ENCODE measurements around the gene SORBS2. TPM values are rescaled to one million over a fixed set of nuclear protein-coding genes. Genes with fewer than 3 reads are reported as not detected.

Gene SORBS2
- total RNA-seq, 1 donor from 2014 or later: 43.2 TPM

- H3K27me3 Mint-ChIP-seq: peaks cover 6% of the 10 kb centered on the region
- H3K4me1 Mint-ChIP-seq (ENCODE audit: unreplicated experiment): peaks cover 13% of the 10 kb centered on the region
- DNase-seq (ENCODE audit: extremely low spot score, unreplicated experiment): no peak
- no peak overlapping the region for H3K4me3 Mint-ChIP-seq
- no peak overlapping the region for H3K27ac Mint-ChIP-seq
- peaks cover 5% of the 10 kb centered on the region for H3K36me3 Mint-ChIP-seq
- TF ChIP-seq, protein P1, sequence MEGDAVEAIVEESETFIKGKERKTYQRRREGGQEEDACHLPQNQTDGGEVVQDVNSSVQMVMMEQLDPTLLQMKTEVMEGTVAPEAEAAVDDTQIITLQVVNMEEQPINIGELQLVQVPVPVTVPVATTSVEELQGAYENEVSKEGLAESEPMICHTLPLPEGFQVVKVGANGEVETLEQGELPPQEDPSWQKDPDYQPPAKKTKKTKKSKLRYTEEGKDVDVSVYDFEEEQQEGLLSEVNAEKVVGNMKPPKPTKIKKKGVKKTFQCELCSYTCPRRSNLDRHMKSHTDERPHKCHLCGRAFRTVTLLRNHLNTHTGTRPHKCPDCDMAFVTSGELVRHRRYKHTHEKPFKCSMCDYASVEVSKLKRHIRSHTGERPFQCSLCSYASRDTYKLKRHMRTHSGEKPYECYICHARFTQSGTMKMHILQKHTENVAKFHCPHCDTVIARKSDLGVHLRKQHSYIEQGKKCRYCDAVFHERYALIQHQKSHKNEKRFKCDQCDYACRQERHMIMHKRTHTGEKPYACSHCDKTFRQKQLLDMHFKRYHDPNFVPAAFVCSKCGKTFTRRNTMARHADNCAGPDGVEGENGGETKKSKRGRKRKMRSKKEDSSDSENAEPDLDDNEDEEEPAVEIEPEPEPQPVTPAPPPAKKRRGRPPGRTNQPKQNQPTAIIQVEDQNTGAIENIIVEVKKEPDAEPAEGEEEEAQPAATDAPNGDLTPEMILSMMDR (conservative IDR thresholded peaks at IDR 0.05): no peak
- no peaks in the 10 kb centered on the region for H3K9me3 Mint-ChIP-seq
Observed at GRCh38 chr4:185800266-185800945, 11.6 kb downstream of the SORBS2 start.

DNA sequence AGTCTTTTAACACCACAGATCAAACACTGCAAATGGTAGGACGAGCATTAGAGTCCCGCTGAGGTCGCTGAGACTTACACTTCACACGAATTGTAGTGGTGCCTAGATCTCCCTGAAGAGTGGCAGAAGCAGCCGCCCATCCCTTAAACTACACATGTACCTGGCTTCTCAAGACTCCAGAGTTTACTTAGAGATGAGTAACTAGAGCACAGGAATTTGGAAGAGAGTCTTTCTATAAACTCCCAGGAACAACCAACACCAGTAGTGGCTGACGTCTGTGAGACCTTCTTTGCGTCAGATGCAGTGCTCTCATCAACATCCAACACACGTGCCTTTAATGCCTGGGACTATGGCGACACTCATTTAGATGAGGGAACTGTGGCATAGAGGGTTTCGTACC lies 12.6 kb downstream of the SORBS2 start:
- Mint-ChIP-seq H3K27me3 (peaks cover 6% of the 10 kb centered on the region), H3K9me3 (no peaks in the 10 kb centered on the region), H3K36me3 (peaks cover 5% of the 10 kb centered on the region), H3K4me3 (no peak overlapping the region), H3K4me1 (ENCODE audit: unreplicated experiment) (peaks cover 17% of the 10 kb centered on the region), H3K27ac (no peak overlapping the region)
- DNase-seq (ENCODE audit: extremely low spot score, unreplicated experiment): no peak
- TF ChIP-seq, protein P1 (conservative IDR thresholded peaks at IDR 0.05): no peak

GRCh38 chr4:185797596-185798338 lies 14.2 kb downstream of the SORBS2 start:
- Mint-ChIP-seq H3K4me1 (ENCODE audit: unreplicated experiment) (peaks cover 26% of the 10 kb centered on the region), H3K27me3 (peaks cover 6% of the 10 kb centered on the region), H3K36me3 (peaks cover 5% of the 10 kb centered on the region), H3K9me3 (no peaks in the 10 kb centered on the region), H3K27ac (no peak overlapping the region), H3K4me3 (no peak overlapping the region)
- no peak for DNase-seq (ENCODE audit: extremely low spot score, unreplicated experiment)
- TF ChIP-seq, protein P1 (conservative IDR thresholded peaks at IDR 0.05): no peak

DNA sequence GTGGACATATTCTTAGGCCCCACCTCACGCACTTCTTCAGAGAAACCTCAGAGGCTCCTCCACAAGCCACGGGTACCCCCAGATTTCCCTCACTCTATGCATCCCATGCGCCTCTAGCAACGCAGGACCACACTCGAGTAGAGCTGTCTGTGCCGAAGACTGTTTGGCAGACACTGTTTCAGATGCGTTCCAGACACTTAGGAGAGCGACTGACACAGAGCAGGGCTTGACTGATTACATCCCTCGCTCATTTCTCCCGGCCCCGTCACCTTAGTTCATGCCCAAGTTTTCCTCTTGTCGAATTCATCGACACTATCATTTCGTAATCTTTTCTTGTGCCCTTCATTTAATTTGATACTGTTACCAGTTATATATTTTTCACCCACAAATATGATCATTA lies 15.0 kb downstream of the SORBS2 start:
- Mint-ChIP-seq H3K36me3 (peaks cover 5% of the 10 kb centered on the region), H3K4me3 (no peak overlapping the region), H3K9me3 (no peaks in the 10 kb centered on the region), H3K27me3 (peaks cover 6% of the 10 kb centered on the region), H3K27ac (no peak overlapping the region), H3K4me1 (ENCODE audit: unreplicated experiment) (peaks cover 29% of the 10 kb centered on the region)
- DNase-seq (ENCODE audit: extremely low spot score, unreplicated experiment): no peak
- TF ChIP-seq, protein P1 (conservative IDR thresholded peaks at IDR 0.05): no peak

DNA sequence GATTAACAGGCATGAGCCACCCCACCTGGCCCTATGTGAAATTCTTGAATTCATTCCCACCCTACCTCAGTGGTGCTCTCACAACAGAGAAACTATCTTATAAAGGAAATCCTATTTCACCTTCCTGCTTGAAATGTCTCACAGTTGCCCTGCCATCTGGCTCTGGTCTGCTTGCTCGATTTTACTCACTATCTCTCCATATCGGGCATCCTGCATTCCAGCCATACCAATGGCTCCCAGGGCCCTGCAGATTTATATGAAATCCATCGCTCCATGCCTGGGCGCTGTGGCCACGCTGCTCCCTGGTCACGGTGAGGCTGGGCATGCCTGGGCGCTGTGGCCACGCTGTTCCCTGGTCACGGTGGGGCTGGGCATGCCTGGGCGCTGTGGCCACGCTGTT lies 15.8 kb downstream of the SORBS2 start:
- peaks cover 34% of the 10 kb centered on the region for H3K4me1 Mint-ChIP-seq (ENCODE audit: unreplicated experiment)
- no peak overlapping the region for H3K4me3 Mint-ChIP-seq
- no peaks in the 10 kb centered on the region for H3K9me3 Mint-ChIP-seq
- TF ChIP-seq, protein P1 (conservative IDR thresholded peaks at IDR 0.05): no peak
- DNase-seq (ENCODE audit: extremely low spot score, unreplicated experiment): no peak
- no peak overlapping the region for H3K27ac Mint-ChIP-seq
- peaks cover 5% of the 10 kb centered on the region for H3K36me3 Mint-ChIP-seq
- peaks cover 6% of the 10 kb centered on the region for H3K27me3 Mint-ChIP-seq

All from type B pancreatic cell (in vitro differentiated cells).